Prostate gland (tissue), 2 donors: ENCODE data around the gene CTCF.

Experiments
- POLR2A ChIP-seq: fragments of 450-650 bp; IDR thresholded peaks from one replicate; pipeline ENCODE4 v1.6.1; 2016; ENCODE audit warnings: antibody characterized with exemption, mild to moderate bottlenecking
- TF ChIP-seq, protein P1 (sequence below), 4 experiments: fragments of 200-600 bp in 2 of 4; fragments of 450-650 bp in 2 of 4; sonication (generic) in 2 of 4; IDR thresholded peaks; 1 replicate in 3 of 4; 2 replicates in 1 of 4; pipeline ENCODE4 v1.5.1; 2016 to 2019; ENCODE audit warnings: antibody characterized with exemption in 4 of 4, mild to moderate bottlenecking in 2 of 4, moderate library complexity in 2 of 4

DNA sequence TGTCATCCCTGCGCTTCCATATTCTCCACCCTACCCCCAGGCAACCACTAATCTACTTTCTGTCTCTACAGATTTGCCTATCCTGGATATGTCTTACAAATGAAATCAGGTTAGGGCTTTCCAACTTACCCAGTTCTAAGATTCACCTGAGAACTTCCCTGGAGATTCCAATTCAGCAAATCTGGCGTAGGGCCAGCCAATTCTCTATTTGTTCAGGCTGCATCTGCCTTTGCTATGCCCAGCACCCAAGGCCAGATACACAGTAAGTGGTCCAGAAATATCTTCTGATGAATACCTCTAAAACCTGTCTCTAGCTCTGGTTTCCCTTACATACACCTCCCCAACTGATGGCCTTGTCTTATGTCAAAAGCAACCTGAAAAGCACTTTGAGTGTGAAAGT, 10.4 kb upstream of the CTCF start:
- TF ChIP-seq POLR2A: no peak
- TF ChIP-seq, protein P1, sequence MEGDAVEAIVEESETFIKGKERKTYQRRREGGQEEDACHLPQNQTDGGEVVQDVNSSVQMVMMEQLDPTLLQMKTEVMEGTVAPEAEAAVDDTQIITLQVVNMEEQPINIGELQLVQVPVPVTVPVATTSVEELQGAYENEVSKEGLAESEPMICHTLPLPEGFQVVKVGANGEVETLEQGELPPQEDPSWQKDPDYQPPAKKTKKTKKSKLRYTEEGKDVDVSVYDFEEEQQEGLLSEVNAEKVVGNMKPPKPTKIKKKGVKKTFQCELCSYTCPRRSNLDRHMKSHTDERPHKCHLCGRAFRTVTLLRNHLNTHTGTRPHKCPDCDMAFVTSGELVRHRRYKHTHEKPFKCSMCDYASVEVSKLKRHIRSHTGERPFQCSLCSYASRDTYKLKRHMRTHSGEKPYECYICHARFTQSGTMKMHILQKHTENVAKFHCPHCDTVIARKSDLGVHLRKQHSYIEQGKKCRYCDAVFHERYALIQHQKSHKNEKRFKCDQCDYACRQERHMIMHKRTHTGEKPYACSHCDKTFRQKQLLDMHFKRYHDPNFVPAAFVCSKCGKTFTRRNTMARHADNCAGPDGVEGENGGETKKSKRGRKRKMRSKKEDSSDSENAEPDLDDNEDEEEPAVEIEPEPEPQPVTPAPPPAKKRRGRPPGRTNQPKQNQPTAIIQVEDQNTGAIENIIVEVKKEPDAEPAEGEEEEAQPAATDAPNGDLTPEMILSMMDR (IDR thresholded peaks at IDR 0.05): no peak
